ENCODE data around the gene EML5.

GRCh38 chr14:88792473-88793258, at the start of gene EML5:
- TF ChIP-seq POLR2A (IDR thresholded peaks at IDR 0.05; ENCODE audit: low read depth, low read length) (no peak), CTCF (IDR thresholded peaks at IDR 0.05; ENCODE audit: extremely low read depth in 1 of 2, insufficient read depth in 1 of 2, low read depth in 1 of 2, low read length in 2 of 2) (peak in 1 of 2 donors; percentile 26), MYC (IDR thresholded peaks at IDR 0.05; ENCODE audit: low read depth, low read length) (no peak)

Measured in endothelial cell of umbilical vein (primary cell).